Measurements from ENCODE around the gene BCL2.
"Not testable (repeated sequence)": the region's sequence is repeated elsewhere in the genome, so short reads cannot be mapped to it uniquely, and the experiment has no call there.

The BCL2 gene

GRCh38 chr18:63366213-63367052 is 46.9 kb upstream of the BCL2 start:
- no peaks in the 10 kb centered on the region for H3K27me3 ChIP-seq (ENCODE audit: insufficient read depth, low read length)
- no peak overlapping the region for H3K23ac ChIP-seq (ENCODE audit: low read length)
- peaks cover 8% of the 10 kb centered on the region for H3K79me2 ChIP-seq (ENCODE audit: control insufficient read depth, insufficient read depth, low read length, poor library complexity)
- H3K4me1 ChIP-seq (ENCODE audit: control insufficient read depth in 1 of 2, insufficient read depth in 2 of 2, low read length in 2 of 2) = no peaks in the 10 kb centered on the region
- peak overlapping the region; percentile 91 for H3K14ac ChIP-seq (ENCODE audit: low read length)
- H2BK120ac ChIP-seq (ENCODE audit: insufficient read depth, low read length, poor library complexity) = peak overlapping the region; percentile 79
- peak overlapping the region; percentile 74 for H3K4ac ChIP-seq (ENCODE audit: low read depth, low read length)
- H2AK5ac ChIP-seq (ENCODE audit: low read length) = peak overlapping the region; percentile 77
- H2BK5ac ChIP-seq (ENCODE audit: low read depth, low read length, poor library complexity) = peak overlapping the region; percentile 68
- H2AFZ ChIP-seq (ENCODE audit: insufficient read depth, low read length, poor library complexity) = peak overlapping the region; percentile 87
- peak; percentile 75 to 77 for DNase-seq
- H3K4me3 ChIP-seq (ENCODE audit: low read depth, low read length) = peak overlapping the region; percentile 90
- peaks cover 1% of the 10 kb centered on the region for H3K9me3 ChIP-seq (ENCODE audit: insufficient read depth, low read depth, low read length)
- peak overlapping the region; percentile 54 for H4K91ac ChIP-seq (ENCODE audit: low read depth, low read length)
- no peak overlapping the region for H2BK12ac ChIP-seq (ENCODE audit: low read length)
- H3K27ac ChIP-seq (ENCODE audit: low read depth, low read length) = peak overlapping the region; percentile 99
- peak overlapping the region; percentile 56 for H3K4me2 ChIP-seq (ENCODE audit: low read length)
- peak overlapping the region; percentile 52 for H4K12ac ChIP-seq (ENCODE audit: low read depth, low read length)
- H3K79me1 ChIP-seq (ENCODE audit: low read length) = peaks cover 11% of the 10 kb centered on the region
- WGBS (ENCODE audit: extremely low coverage, insufficient coverage, insufficient read length) = no CpG with 5 or more reads among the region's 65 CpGs
- peak overlapping the region; percentile 90 for H3K18ac ChIP-seq (ENCODE audit: low read length)
- H4K8ac ChIP-seq (ENCODE audit: low read depth, low read length) = peak overlapping the region; percentile 82
- peak overlapping the region; percentile 91 for H3K9ac ChIP-seq (ENCODE audit: low read length)
- peaks cover 5 to 8% of the 10 kb centered on the region in 2 experiments for H3K36me3 ChIP-seq (ENCODE audit: control insufficient read depth in 1 of 2, insufficient read depth in 2 of 2, low read length in 2 of 2)

- WGBS (ENCODE audit: extremely low coverage, insufficient coverage, insufficient read length) = no CpG with 5 or more reads among the region's 12 CpGs
- no peak overlapping the region for H3K18ac ChIP-seq (ENCODE audit: low read length)
- no peak overlapping the region for H2AFZ ChIP-seq (ENCODE audit: insufficient read depth, low read length, poor library complexity)
- H3K4me3 ChIP-seq (ENCODE audit: low read depth, low read length) = peak overlapping the region; percentile 90
- H3K4me1 ChIP-seq (ENCODE audit: control insufficient read depth in 1 of 2, insufficient read depth in 2 of 2, low read length in 2 of 2) = no peaks in the 10 kb centered on the region
- H3K79me1 ChIP-seq (ENCODE audit: low read length) = peaks cover 11% of the 10 kb centered on the region
- H3K36me3 ChIP-seq (ENCODE audit: control insufficient read depth in 1 of 2, insufficient read depth in 2 of 2, low read length in 2 of 2) = peaks cover 5 to 11% of the 10 kb centered on the region in 2 experiments
- H3K79me2 ChIP-seq (ENCODE audit: control insufficient read depth, insufficient read depth, low read length, poor library complexity) = peaks cover 8% of the 10 kb centered on the region
- H4K8ac ChIP-seq (ENCODE audit: low read depth, low read length) = peak overlapping the region; percentile 34
- H3K27ac ChIP-seq (ENCODE audit: low read depth, low read length) = no peak overlapping the region
- DNase-seq = no peak
- H3K14ac ChIP-seq (ENCODE audit: low read length) = no peak overlapping the region
- H2BK5ac ChIP-seq (ENCODE audit: low read depth, low read length, poor library complexity) = no peak overlapping the region
- H2BK120ac ChIP-seq (ENCODE audit: insufficient read depth, low read length, poor library complexity) = no peak overlapping the region
- peak overlapping the region; percentile 10 for H3K9ac ChIP-seq (ENCODE audit: low read length)
- H2BK12ac ChIP-seq (ENCODE audit: low read length) = no peak overlapping the region
- H4K91ac ChIP-seq (ENCODE audit: low read depth, low read length) = no peak overlapping the region
- H3K9me3 ChIP-seq (ENCODE audit: insufficient read depth, low read depth, low read length) = peaks cover 1% of the 10 kb centered on the region
- peak overlapping the region; percentile 56 for H3K4me2 ChIP-seq (ENCODE audit: low read length)
- H3K27me3 ChIP-seq (ENCODE audit: insufficient read depth, low read length) = no peaks in the 10 kb centered on the region
- no peak overlapping the region for H4K12ac ChIP-seq (ENCODE audit: low read depth, low read length)
- H3K4ac ChIP-seq (ENCODE audit: low read depth, low read length) = no peak overlapping the region
- H3K23ac ChIP-seq (ENCODE audit: low read length) = no peak overlapping the region
- H2AK5ac ChIP-seq (ENCODE audit: low read length) = no peak overlapping the region
Observed at GRCh38 chr18:63365876-63366212, 46.3 kb upstream of the BCL2 start.

- H3K9ac ChIP-seq (ENCODE audit: low read length) = no peak overlapping the region
- no peak overlapping the region for H4K91ac ChIP-seq (ENCODE audit: low read depth, low read length)
- peaks cover 1% of the 10 kb centered on the region for H3K9me3 ChIP-seq (ENCODE audit: insufficient read depth, low read depth, low read length)
- no peak overlapping the region for H4K8ac ChIP-seq (ENCODE audit: low read depth, low read length)
- WGBS (ENCODE audit: extremely low coverage, insufficient coverage, insufficient read length) = no CpG with 5 or more reads among the region's 2 CpGs
- H2AK5ac ChIP-seq (ENCODE audit: low read length) = no peak overlapping the region
- peaks cover 11% of the 10 kb centered on the region for H3K79me1 ChIP-seq (ENCODE audit: low read length)
- H3K27ac ChIP-seq (ENCODE audit: low read depth, low read length) = no peak overlapping the region
- H3K14ac ChIP-seq (ENCODE audit: low read length) = no peak overlapping the region
- H2BK12ac ChIP-seq (ENCODE audit: low read length) = no peak overlapping the region
- H4K12ac ChIP-seq (ENCODE audit: low read depth, low read length) = no peak overlapping the region
- H3K4me2 ChIP-seq (ENCODE audit: low read length) = no peak overlapping the region
- H3K4ac ChIP-seq (ENCODE audit: low read depth, low read length) = no peak overlapping the region
- no peak overlapping the region for H2BK120ac ChIP-seq (ENCODE audit: insufficient read depth, low read length, poor library complexity)
- H3K4me3 ChIP-seq (ENCODE audit: low read depth, low read length) = no peak overlapping the region
- H2AFZ ChIP-seq (ENCODE audit: insufficient read depth, low read length, poor library complexity) = no peak overlapping the region
- peaks cover 9 to 15% of the 10 kb centered on the region in 2 experiments for H3K36me3 ChIP-seq (ENCODE audit: control insufficient read depth in 1 of 2, insufficient read depth in 2 of 2, low read length in 2 of 2)
- no peak overlapping the region for H2BK5ac ChIP-seq (ENCODE audit: low read depth, low read length, poor library complexity)
- no peaks in the 10 kb centered on the region for H3K27me3 ChIP-seq (ENCODE audit: insufficient read depth, low read length)
- no peak overlapping the region for H3K23ac ChIP-seq (ENCODE audit: low read length)
- H3K79me2 ChIP-seq (ENCODE audit: control insufficient read depth, insufficient read depth, low read length, poor library complexity) = peaks cover 8% of the 10 kb centered on the region
- H3K4me1 ChIP-seq (ENCODE audit: control insufficient read depth in 1 of 2, insufficient read depth in 2 of 2, low read length in 2 of 2) = no peaks in the 10 kb centered on the region
- no peak for DNase-seq
- no peak overlapping the region for H3K18ac ChIP-seq (ENCODE audit: low read length)
Observed at GRCh38 chr18:63363951-63364350, 44.4 kb upstream of the BCL2 start.

- H2BK12ac ChIP-seq (ENCODE audit: low read length); H3K4me2 ChIP-seq (ENCODE audit: low read length); H2BK5ac ChIP-seq (ENCODE audit: low read depth, low read length, poor library complexity); H3K23ac ChIP-seq (ENCODE audit: low read length); H2BK120ac ChIP-seq (ENCODE audit: insufficient read depth, low read length, poor library complexity); H3K9me3 ChIP-seq (ENCODE audit: insufficient read depth, low read depth, low read length); H3K27ac ChIP-seq (ENCODE audit: low read depth, low read length); H2AFZ ChIP-seq (ENCODE audit: insufficient read depth, low read length, poor library complexity); H3K18ac ChIP-seq (ENCODE audit: low read length); DNase-seq; H3K4ac ChIP-seq (ENCODE audit: low read depth, low read length); H4K91ac ChIP-seq (ENCODE audit: low read depth, low read length); H3K4me1 ChIP-seq (ENCODE audit: control insufficient read depth in 1 of 2, insufficient read depth in 2 of 2, low read length in 2 of 2); H4K8ac ChIP-seq (ENCODE audit: low read depth, low read length); H3K4me3 ChIP-seq (ENCODE audit: low read depth, low read length); H4K12ac ChIP-seq (ENCODE audit: low read depth, low read length); H3K27me3 ChIP-seq (ENCODE audit: insufficient read depth, low read length); H3K14ac ChIP-seq (ENCODE audit: low read length); H3K79me2 ChIP-seq (ENCODE audit: control insufficient read depth, insufficient read depth, low read length, poor library complexity); H3K9ac ChIP-seq (ENCODE audit: low read length); H2AK5ac ChIP-seq (ENCODE audit: low read length): not testable (repeated sequence)
- H3K79me1 ChIP-seq (ENCODE audit: low read length) = peaks cover 11% of the 10 kb centered on the region
- no CpG with 5 or more reads among the region's 2 CpGs for WGBS (ENCODE audit: extremely low coverage, insufficient coverage, insufficient read length)
- H3K36me3 ChIP-seq (ENCODE audit: control insufficient read depth in 1 of 2, insufficient read depth in 2 of 2, low read length in 2 of 2) = peaks cover 13 to 17% of the 10 kb centered on the region in 2 experiments
Observed at GRCh38 chr18:63363420-63363819, 43.9 kb upstream of the BCL2 start.

Measured in trophoblast cell (in vitro differentiated cells and primary cell).